ENCODE results near the gene SLC17A7. TPM values are rescaled to one million over a fixed set of nuclear protein-coding genes. Genes with fewer than 3 reads are reported as not detected.
"Not testable (repeated sequence)": the region's sequence is repeated elsewhere in the genome, so short reads cannot be mapped to it uniquely, and the experiment has no call there.

The SLC17A7 gene
- total RNA-seq, 2 donors from 2014 or later = 0.22 to 0.33 TPM

- peaks cover 2% of the 10 kb centered on the region for H3K27me3 Mint-ChIP-seq (ENCODE audit: insufficient read depth)
- Histone ChIP-seq H3K9me3 (ENCODE audit: control insufficient read depth, low read length) (no peaks in the 10 kb centered on the region), H3K9ac (ENCODE audit: extremely low read depth, low read length, poor library complexity, severe bottlenecking) (no peak overlapping the region), H3K4me1 (ENCODE audit: control insufficient read depth, insufficient read depth, low read length) (no peaks in the 10 kb centered on the region), H3K27me3 (ENCODE audit: control insufficient read depth, insufficient read depth, low read length, poor library complexity, severe bottlenecking) (no peaks in the 10 kb centered on the region), H3K27ac (ENCODE audit: low read depth, low read length) (no peak overlapping the region), H3K36me3 (ENCODE audit: control insufficient read depth, insufficient read depth, low read length) (peaks cover 31% of the 10 kb centered on the region), H3K4me3 (ENCODE audit: low read length) (no peak overlapping the region)
- no peak overlapping the region for H3K4me3 Mint-ChIP-seq
- no peak overlapping the region for H3K27ac Mint-ChIP-seq
- H3K4me1 Mint-ChIP-seq = peaks cover 6% of the 10 kb centered on the region
- peaks cover 47% of the 10 kb centered on the region for H3K36me3 Mint-ChIP-seq (ENCODE audit: low read depth)
- no peak for TF ChIP-seq CTCF (conservative IDR thresholded peaks at IDR 0.05)
- peak; percentile 93 for DNase-seq
- 94% methylated on average over 21 to 32 of the region's 32 CpGs for whole genome bisulfite sequencing, 2 experiments (ENCODE audit: insufficient coverage in 1 of 2, insufficient read length in 1 of 2)
- peaks cover 1% of the 10 kb centered on the region for H3K9me3 Mint-ChIP-seq
These were observed 6.4 kb upstream of the SLC17A7 start for GRCh38 chr19:49447485-49448431.

- no peak overlapping the region for H3K4me3 ChIP-seq (ENCODE audit: low read length)
- H3K27me3 ChIP-seq (ENCODE audit: control insufficient read depth, insufficient read depth, low read length, poor library complexity, severe bottlenecking) = peaks cover 17% of the 10 kb centered on the region
- TF ChIP-seq CTCF (conservative IDR thresholded peaks at IDR 0.05) = peak; percentile 25
- Mint-ChIP-seq H3K27me3 (ENCODE audit: insufficient read depth) (peaks cover 17% of the 10 kb centered on the region), H3K27ac (no peak overlapping the region), H3K36me3 (ENCODE audit: low read depth) (peaks cover 47% of the 10 kb centered on the region), H3K4me1 (peaks cover 6% of the 10 kb centered on the region), H3K4me3 (no peak overlapping the region), H3K9me3 (no peaks in the 10 kb centered on the region)
- no peak overlapping the region for H3K9ac ChIP-seq (ENCODE audit: extremely low read depth, low read length, poor library complexity, severe bottlenecking)
- no peak for DNase-seq
- no peak overlapping the region for H3K27ac ChIP-seq (ENCODE audit: low read depth, low read length)
- no peaks in the 10 kb centered on the region for H3K4me1 ChIP-seq (ENCODE audit: control insufficient read depth, insufficient read depth, low read length)
- no peaks in the 10 kb centered on the region for H3K9me3 ChIP-seq (ENCODE audit: control insufficient read depth, low read length)
- WGBS, 2 experiments (ENCODE audit: insufficient coverage in 1 of 2, insufficient read length in 1 of 2) = 69 to 74% methylated on average over 3 of the region's 3 CpGs
- H3K36me3 ChIP-seq (ENCODE audit: control insufficient read depth, insufficient read depth, low read length) = peaks cover 31% of the 10 kb centered on the region
These were observed 4.7 kb upstream of the SLC17A7 start for GRCh38 chr19:49445997-49446396.

GRCh38 chr19:49444100-49444700 is 2.9 kb upstream of the SLC17A7 start:
- not testable (repeated sequence) for DNase-seq; H3K4me1 ChIP-seq (ENCODE audit: control insufficient read depth, insufficient read depth, low read length); H3K9me3 Mint-ChIP-seq; H3K4me3 ChIP-seq (ENCODE audit: low read length); H3K27ac ChIP-seq (ENCODE audit: low read depth, low read length); H3K27ac Mint-ChIP-seq; H3K9ac ChIP-seq (ENCODE audit: extremely low read depth, low read length, poor library complexity, severe bottlenecking); H3K4me1 Mint-ChIP-seq; H3K9me3 ChIP-seq (ENCODE audit: control insufficient read depth, low read length)
- peaks cover 35% of the 10 kb centered on the region for H3K27me3 Mint-ChIP-seq (ENCODE audit: insufficient read depth)
- peaks cover 32% of the 10 kb centered on the region for H3K36me3 Mint-ChIP-seq (ENCODE audit: low read depth)
- H3K4me3 Mint-ChIP-seq = peak overlapping the region; percentile 64
- Histone ChIP-seq H3K27me3 (ENCODE audit: control insufficient read depth, insufficient read depth, low read length, poor library complexity, severe bottlenecking) (peaks cover 35% of the 10 kb centered on the region), H3K36me3 (ENCODE audit: control insufficient read depth, insufficient read depth, low read length) (peaks cover 21% of the 10 kb centered on the region)
- WGBS, 2 experiments (ENCODE audit: insufficient coverage in 1 of 2, insufficient read length in 1 of 2) = 81% methylated on average over 5 of the region's 5 CpGs; no CpG with 5 or more reads in 1 of the 2 experiments
